ENCODE results near the gene TRPV4. TPM values are rescaled to one million over a fixed set of nuclear protein-coding genes. Genes with fewer than 3 reads are reported as not detected.

The TRPV4 gene
- total and polyA plus RNA-seq, 2 experiments from 2014 or later, result 2.3 to 4.7 TPM

GRCh38 chr12:109845824-109846205 is 12.6 kb upstream of the TRPV4 start:
- no peaks in the 10 kb centered on the region for H3K36me3 ChIP-seq (replicated peaks; ENCODE audit: insufficient read depth, low read depth)
- TF ChIP-seq EZH2 (IDR thresholded peaks at IDR 0.05; ENCODE audit: borderline replicate concordance), result no peak
- no peak for TF ChIP-seq EZH2phosphoT487 (IDR thresholded peaks at IDR 0.05; ENCODE audit: low read depth, severe bottlenecking, unreplicated experiment)
- no peak for TF ChIP-seq CTCF (IDR thresholded peaks at IDR 0.05; ENCODE audit: poor library complexity)
- H3K9me3 ChIP-seq (ENCODE audit: low read depth), result no peaks in the 10 kb centered on the region
- no peak for DNase-seq (ENCODE audit: low spot score)
- H2AFZ ChIP-seq, result no peak overlapping the region
- no peak overlapping the region for H3K27ac ChIP-seq
- no peaks in the 10 kb centered on the region for H3K27me3 ChIP-seq
- no peak overlapping the region for H3K4me3 ChIP-seq
- WGBS (ENCODE audit: low lambda C conversion rate, missing lambda C conversion rate), result 95% methylated on average over 7 of the region's 7 CpGs
- H3K9me2 ChIP-seq (replicated peaks; ENCODE audit: insufficient read depth), result no peaks in the 10 kb centered on the region
- H3K79me2 ChIP-seq, result no peaks in the 10 kb centered on the region
- peak overlapping the region; percentile 76 for H3K4me2 ChIP-seq
- H3K4me1 ChIP-seq (ENCODE audit: insufficient read depth), result no peaks in the 10 kb centered on the region
- no peaks in the 10 kb centered on the region for H4K20me1 ChIP-seq (ENCODE audit: insufficient read depth, poor library complexity, severe bottlenecking)

GRCh38 chr12:109844983-109845823 is 12.0 kb upstream of the TRPV4 start:
- H3K9me3 ChIP-seq (ENCODE audit: low read depth), result no peaks in the 10 kb centered on the region
- WGBS (ENCODE audit: low lambda C conversion rate, missing lambda C conversion rate), result 12% methylated on average over 30 of the region's 30 CpGs

GRCh38 chr12:109844091-109844490 is 10.9 kb upstream of the TRPV4 start:
- no peak for DNase-seq (ENCODE audit: low spot score)
- no peak for TF ChIP-seq EZH2 (IDR thresholded peaks at IDR 0.05; ENCODE audit: borderline replicate concordance)
- TF ChIP-seq EZH2phosphoT487 (IDR thresholded peaks at IDR 0.05; ENCODE audit: low read depth, severe bottlenecking, unreplicated experiment), result no peak
- no peak for TF ChIP-seq CTCF (IDR thresholded peaks at IDR 0.05; ENCODE audit: poor library complexity)
- no peak overlapping the region for H3K4me3 ChIP-seq
- H3K27me3 ChIP-seq, result no peaks in the 10 kb centered on the region
- no peak overlapping the region for H2AFZ ChIP-seq
- H3K27ac ChIP-seq, result no peak overlapping the region
- H3K4me1 ChIP-seq (ENCODE audit: insufficient read depth), result no peaks in the 10 kb centered on the region
- H3K4me2 ChIP-seq, result no peak overlapping the region
- WGBS (ENCODE audit: low lambda C conversion rate, missing lambda C conversion rate), result 79% methylated on average over 5 of the region's 5 CpGs
- H3K9me3 ChIP-seq (ENCODE audit: low read depth), result no peaks in the 10 kb centered on the region
- no peaks in the 10 kb centered on the region for H3K36me3 ChIP-seq (replicated peaks; ENCODE audit: insufficient read depth, low read depth)
- H4K20me1 ChIP-seq (ENCODE audit: insufficient read depth, poor library complexity, severe bottlenecking), result no peaks in the 10 kb centered on the region
- H3K79me2 ChIP-seq, result no peaks in the 10 kb centered on the region
- H3K9me2 ChIP-seq (replicated peaks; ENCODE audit: insufficient read depth), result no peaks in the 10 kb centered on the region

More at GRCh38 chr12:109844983-109845823, 12.0 kb upstream of the TRPV4 start:
- Histone ChIP-seq H3K4me1 (ENCODE audit: insufficient read depth) (no peaks in the 10 kb centered on the region), H3K79me2 (no peaks in the 10 kb centered on the region), H3K36me3 (replicated peaks; ENCODE audit: insufficient read depth, low read depth) (no peaks in the 10 kb centered on the region), H2AFZ (peak overlapping the region; percentile 73), H3K27ac (no peak overlapping the region), H4K20me1 (ENCODE audit: insufficient read depth, poor library complexity, severe bottlenecking) (no peaks in the 10 kb centered on the region), H3K9me2 (replicated peaks; ENCODE audit: insufficient read depth) (no peaks in the 10 kb centered on the region), H3K4me2 (peak overlapping the region; percentile 76), H3K27me3 (no peaks in the 10 kb centered on the region), H3K4me3 (no peak overlapping the region)
- DNase-seq (ENCODE audit: low spot score), result peak; percentile 94
- TF ChIP-seq EZH2 (IDR thresholded peaks at IDR 0.05; ENCODE audit: borderline replicate concordance), result no peak
- peak; percentile 99 for TF ChIP-seq CTCF (IDR thresholded peaks at IDR 0.05; ENCODE audit: poor library complexity)
- TF ChIP-seq EZH2phosphoT487 (IDR thresholded peaks at IDR 0.05; ENCODE audit: low read depth, severe bottlenecking, unreplicated experiment), result no peak

All from hepatocyte (in vitro differentiated cells).